ENCODE data around the gene SETD3.

Gene SETD3

DNA sequence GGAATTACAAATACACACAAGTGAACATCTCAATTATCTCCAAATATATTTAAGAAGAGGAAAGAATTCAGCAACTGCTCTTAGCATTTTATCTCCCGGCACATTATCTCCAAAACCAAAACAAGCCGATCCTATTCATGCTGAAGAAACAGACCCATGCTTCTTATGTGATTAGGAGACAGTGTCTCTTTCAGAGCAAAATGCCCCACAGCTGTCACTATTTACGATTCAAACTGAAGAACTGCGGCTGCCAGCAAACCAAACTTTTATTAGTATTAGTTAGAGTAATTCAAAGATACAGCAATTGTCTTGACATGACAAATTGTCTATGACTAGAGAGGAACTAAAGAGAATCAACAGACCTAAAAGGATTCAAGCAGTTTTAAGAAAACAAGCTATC is 79.4 kb downstream of the SETD3 start:
- H3K4me3 ChIP-seq (ENCODE audit: low read depth, low read length), result no peak overlapping the region

DNA sequence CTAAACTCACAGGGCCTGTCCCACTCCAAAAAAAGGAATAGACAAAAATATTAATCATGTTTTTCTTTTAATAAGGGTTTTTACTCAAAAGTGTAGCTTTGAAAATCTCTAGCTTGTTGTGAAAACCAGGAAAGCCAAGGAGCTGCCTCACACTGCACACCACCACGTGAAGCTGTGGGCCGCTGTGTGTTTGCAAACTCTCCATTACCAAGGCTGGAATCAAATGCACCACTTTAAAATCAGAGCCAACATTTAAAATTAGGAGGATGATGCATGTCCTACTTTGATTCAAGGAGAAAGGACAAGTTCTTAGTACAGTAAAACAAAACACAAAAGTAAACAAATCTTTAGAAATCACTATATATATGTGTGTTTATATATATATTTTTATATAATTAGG is 83.0 kb downstream of the SETD3 start:
- H3K4me3 ChIP-seq (ENCODE audit: low read depth, low read length), result no peak overlapping the region

DNA sequence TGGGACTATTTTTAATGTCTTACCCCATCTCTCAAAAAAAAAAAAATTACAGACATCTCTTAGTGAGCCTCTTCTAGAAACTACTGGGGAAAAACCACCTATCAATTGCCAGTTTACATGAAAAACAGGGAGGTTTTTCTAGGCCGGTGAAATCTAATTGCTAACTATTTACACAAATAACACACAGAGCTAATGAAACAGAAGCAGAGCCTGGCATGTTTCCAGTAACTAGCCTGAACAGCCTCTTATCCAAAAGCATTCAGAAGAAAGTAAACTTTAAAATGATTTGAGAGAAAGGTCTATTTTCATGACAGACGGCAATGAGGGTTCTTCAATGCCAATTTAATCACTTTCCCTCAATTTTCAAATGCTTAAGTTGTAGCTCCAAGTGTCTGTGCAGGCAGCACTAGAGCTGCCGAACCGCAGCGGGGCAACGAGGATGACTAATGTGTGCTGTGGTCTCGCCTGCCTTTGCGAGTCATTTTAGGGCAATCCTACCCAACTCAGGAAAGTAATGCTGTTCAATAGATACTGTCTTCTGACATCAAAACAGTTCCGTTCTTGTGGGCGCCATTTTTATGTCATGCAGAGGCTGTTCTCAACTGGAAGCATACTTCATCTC is 84.6 kb downstream of the SETD3 start:
- no peak overlapping the region for H3K4me3 ChIP-seq (ENCODE audit: low read depth, low read length)

DNA sequence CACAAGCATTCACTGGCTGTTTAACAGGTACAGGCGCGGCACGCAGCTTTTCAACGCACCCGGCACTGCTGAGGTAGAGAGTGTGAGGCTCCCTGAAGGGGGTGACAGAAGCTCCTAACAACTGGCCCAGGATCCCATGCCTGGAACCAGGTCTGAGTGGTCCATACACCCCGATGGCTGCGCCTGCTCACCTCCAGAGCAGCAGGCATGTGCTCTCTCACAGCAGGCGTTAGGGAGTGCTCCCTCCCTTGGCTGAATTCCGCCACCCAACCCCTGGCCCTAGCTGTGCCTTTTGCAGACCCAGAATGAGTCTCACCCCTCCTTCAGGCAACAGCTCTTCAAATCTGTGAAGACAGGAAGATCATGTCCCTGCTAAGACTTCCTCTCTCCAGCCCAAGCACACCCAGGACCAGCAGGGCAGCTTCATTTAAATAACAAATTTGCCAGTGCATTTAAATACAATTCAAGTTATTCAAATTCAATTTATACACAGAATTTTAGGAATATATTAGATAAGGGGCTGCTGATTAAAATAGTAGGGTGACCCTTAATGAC is 86.0 kb downstream of the SETD3 start:
- no peak overlapping the region for H3K4me3 ChIP-seq (ENCODE audit: low read depth, low read length)

DNA sequence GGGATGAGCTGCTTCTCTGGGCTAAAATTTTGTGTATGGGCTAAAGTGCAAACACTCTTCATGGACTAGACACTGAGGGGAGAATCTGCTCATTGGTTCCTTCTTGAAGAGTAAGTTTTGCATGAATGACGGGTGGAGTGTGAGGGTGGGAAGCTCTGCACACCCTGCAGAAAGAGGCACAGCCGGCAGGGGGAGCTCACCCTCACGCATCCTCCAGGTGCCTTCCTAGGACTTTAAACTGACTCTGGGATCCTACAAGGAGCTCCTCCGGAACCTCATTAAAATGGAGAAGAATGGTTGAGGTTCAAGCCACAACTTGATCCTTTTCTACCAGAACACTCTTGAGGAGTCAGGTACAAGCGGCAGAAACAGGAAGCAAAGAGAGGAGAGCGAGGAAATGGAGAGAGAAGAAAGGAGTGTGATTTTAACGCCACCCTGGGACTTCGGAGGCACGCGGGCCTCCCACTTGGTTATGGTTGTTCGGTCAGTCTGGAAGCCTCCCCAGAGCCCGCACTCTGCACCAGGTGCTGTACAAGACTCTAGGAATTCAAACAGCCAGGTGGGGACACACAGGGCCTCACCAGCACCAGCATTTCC is 87.5 kb downstream of the SETD3 start:
- H3K4me3 ChIP-seq (ENCODE audit: low read depth, low read length), result no peak overlapping the region

DNA sequence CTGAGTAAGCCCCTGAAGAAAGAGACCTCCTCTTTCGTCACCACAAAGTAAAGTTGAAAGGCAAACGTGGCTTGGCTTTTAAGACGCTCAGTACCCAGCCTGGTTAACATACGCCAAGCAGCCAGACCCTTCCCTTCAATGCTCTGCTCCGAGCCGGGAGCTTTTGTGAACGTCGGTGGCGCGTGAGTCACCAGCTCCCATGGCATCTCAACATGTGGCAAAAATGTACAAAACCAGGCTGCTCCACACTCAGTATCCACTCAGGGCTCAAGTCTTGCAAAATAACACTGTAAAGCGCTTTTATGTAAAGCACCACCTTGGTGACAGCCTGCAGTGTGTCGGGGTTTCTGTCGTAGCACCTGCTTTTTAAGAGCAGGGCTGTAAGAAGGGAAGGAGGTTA is 89.0 kb downstream of the SETD3 start:
- no peak overlapping the region for H3K4me3 ChIP-seq (ENCODE audit: low read depth, low read length)

DNA sequence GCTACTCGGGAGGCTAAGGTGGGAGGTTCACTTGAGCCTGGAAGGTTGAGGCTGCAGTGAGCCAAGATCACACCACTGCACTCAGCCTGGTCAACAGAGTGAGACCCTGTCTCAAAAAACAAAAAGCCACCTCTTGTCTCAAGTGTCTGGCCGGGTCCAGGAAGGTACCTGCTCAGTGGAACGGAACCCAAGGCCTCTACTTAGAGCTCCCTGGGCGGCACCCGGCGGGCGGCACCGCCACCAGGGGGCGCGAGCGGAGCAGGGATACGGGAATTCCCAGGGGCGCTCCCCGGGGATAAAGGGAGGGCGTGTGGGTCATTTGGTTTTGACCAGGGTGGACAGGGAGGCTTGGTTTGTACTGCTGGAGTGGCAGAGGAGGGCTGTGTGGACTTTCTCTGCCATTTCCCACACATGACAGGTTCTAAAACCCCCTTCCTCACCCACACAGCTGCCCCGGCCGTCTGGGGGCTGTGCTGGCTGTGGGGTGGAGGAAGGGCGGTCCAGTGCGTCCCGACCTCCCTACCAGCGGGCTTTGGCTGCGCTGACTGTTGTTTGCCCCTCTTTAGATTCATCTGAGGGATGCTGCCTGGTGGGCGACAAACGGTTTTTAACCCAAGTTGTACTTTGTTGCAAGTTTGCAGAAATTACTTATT is 91.4 kb downstream of the SETD3 start:
- no peak overlapping the region for H3K4me3 ChIP-seq (ENCODE audit: low read depth, low read length)

DNA sequence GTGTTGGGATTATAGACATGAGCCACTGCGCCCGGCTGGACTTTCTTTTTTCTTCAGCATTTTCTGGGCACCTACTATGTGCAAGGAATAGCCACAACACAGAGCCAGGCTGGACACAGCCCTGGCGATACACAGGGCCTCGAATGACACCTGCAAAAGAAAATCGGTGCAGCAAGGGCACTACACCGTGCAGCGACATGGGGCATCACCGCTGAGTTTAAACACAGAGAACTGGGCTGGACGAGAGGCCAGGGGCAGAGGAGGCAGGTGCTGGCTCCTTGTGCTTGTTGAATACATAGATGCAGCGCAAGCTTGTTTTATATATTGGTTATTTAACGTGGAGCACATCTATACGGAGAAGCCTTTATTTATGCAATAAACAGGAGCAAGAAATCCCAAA is 92.4 kb downstream of the SETD3 start:
- H3K4me3 ChIP-seq (ENCODE audit: low read depth, low read length), result no peak overlapping the region

DNA sequence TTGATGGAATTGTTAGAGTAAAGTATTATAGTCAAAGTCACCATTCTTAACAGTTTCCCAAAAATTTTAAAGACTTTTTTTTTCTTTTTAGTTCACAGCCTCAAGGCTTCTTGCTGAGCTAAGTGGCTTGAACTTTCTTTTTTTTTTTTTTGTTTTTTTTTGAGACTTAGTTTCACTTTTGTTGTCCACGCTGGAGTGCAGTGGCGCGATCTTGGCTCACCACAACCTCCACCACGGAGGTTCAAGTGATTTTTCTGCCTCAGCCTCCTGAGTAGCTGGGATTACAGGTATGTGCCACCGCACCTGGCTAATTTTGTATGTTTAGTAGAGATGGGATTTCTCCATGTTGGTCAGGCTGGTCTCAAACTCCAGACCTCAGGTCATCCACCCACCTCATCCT is 92.8 kb downstream of the SETD3 start:
- H3K4me3 ChIP-seq (ENCODE audit: low read depth, low read length), result no peak overlapping the region

DNA sequence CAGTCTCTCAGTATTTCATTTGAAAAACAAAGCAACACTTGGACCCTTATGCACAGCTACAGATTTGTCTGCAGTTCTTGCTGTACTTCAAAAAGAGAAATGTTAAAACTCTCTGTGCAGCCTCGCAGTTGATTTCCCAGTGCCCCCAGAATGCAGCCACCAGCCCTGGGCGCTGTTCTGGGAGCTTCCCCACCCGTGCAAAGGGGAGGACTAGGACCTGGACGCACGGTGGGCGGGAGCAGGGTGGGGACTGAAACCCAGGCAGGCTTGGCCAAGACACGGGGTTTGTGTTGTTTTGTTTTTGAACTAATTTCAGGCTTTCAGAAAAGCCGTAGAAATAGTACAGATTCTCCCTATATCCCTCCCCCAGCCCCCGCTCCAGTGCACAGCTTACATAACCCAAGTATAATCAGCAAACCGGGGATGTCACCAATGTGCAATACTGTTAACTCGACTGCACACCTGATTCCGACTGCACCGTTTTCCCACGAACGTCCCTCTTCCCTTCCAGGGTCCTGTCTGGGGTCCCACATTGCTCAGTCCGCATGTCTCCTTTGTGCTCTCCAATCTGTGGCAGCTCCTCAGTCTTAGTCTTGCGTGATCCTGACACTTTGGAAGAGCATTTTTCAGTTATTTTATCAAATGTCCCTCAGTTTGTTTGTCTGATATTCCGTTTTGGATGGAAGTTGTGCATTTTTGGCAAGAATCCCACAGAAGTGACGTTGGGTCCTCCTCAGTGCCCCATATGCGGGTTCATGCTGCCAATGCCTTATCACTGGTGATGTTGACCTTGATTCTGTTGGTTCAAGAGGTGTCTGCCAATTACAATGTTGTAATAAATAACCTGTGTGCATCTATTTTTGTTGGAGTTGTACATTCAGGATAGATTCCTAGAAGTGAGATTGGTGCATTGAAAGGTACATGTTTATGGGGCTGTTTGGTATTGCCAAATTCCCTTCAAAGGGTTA is 95.9 kb downstream of the SETD3 start:
- H3K4me3 ChIP-seq (ENCODE audit: low read depth, low read length), result no peak overlapping the region

DNA sequence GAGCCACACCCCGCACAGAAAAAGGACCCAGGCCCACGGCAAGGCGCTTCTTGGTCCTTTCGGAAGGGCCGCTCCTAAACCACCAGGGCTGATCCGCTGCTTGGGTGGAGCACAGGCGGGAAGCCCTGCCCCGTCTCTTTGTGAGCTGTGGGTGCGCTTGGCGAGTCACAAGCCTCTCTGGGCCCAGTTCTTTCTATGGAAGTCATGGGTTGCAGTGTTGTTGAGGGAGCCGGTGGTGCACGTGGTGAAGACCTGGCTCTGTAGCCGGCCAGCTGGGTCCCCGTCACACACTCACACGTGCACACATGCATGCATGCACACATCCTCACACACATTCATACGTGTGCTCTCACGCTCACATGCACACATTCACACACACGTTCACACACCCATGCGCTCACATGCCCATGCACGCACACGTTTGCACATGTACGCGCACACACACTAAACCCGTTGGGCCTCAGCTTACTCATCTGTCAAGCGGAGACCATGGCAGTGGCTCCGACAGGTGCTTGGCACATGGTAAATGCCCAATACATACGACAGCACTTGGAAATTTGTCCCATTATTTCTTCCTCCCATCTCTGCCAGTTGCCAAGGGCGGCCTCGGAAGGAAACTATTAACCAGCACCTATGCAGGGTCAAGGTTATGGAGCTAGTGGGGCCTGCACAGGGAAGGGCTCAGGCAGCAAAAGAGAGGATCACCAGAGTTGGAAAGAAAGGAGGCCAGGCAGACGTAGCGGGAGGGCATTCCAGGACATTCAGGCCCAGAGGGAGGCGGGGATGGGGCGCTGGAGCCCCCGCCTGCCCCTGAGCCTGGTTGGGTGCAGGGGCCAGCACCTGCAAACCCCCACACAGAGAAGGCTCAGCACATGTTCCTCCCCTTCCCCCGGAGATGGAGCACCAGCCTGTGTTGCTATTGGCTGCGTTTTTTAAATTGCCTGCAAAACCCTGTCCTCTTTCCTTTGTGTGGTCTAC is 96.9 kb downstream of the SETD3 start:
- no peak overlapping the region for H3K4me3 ChIP-seq (ENCODE audit: low read depth, low read length)

DNA sequence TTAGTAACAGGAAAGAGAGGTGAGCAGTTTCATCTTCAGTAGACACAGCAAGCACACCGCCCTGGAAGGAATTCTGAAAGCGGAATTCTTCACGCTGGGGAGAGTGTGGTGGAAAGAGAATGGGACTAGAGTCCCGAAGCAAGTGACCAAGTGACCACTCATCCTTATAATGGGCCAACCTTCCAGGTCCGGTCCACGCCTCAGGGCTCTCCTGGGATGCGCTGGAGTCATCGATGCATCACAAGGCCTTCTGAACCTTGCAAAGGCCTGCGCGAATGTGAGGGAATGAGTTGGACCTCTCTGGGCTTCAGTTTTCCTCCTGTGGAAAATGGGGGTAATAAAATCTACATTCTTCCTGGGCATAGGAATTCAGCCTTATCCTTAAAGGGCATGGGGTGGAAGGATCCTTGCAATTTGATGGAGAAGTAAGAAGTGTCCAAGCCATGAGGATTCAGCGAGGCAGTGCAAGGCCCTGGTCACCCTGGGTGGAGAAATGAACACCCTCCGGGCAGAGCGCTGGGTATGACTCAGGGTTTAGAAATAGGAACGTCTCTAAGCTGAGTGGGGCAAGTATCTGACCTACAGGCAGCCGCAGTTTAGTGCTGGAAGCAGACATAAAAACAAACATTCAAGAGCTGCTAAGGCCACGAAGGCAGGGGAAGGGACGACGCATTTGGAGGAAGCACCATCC is 97.7 kb downstream of the SETD3 start:
- no peak overlapping the region for H3K4me3 ChIP-seq (ENCODE audit: low read depth, low read length)

DNA sequence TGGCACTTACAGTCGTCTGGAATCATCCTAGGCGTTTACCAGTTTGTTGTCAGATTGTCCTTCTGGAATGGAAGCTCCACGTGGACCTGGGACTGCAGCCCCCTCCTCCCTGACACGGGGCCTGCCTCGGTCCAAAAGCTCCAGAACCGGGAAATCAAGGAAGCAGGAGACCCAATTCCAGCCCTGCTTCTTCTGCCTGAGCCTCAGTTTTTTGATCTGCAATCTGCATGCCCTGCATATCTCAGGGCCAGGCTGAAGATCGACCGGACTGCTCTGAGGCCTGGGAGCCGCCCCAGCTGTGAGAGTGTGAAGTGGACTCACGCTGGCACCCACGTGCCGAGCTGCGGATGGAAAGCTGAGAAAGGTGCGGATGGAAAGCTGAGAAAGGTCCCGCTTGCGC is 98.6 kb downstream of the SETD3 start:
- H3K4me3 ChIP-seq (ENCODE audit: low read depth, low read length), result no peak overlapping the region

DNA sequence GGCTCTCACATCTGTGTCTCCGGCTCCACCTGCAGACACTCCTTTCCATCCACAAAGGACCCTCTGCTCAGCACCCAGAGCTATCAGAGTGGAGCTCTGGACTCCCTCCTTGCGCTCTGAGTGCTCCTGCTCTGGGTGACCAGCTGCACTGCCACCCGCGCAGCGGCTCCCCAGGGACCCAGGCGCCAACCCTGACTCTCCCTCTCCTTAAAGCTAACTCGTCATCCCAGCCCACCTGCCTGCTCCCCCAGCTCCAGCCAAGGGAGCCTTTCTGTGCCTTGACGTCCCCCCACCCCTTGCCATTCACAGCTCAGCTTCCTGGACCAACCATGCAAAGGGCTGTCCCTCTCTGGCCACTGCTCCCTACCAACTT is 99.0 kb downstream of the SETD3 start:
- no peak overlapping the region for H3K4me3 ChIP-seq (ENCODE audit: low read depth, low read length)

DNA sequence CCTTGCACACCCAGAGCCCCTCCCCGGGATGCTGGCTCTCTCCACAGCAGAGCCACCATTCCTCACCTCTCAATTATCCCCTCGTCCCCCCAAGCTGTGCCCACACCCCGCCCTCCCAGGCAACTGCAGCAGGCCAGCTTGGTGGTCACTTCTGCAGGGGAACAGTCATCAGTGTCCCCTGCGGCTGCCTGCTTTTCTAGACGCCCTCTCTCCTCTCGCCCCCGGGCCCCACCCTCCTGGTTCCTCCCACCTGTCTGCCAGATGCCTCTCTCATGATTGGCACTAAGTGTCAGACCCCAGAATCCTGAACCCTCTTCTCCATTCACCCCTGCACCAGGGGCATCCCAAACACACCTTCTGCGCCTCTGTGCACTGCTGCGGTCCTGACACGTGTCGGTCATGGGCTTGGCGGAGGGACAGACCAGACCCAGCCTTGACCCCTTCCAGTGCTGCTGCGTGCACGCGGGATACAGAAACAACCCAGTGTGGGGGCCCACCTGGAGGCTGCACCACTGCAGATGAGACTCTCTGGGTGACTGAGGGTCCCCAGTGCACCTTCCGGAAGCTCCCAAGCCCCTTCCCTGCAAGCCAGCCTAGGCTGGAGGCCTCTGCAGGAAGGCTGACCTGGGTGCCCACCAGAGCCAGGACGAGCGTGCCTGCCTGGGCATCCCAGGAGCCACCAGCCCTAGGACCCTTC is 99.5 kb downstream of the SETD3 start:
- no peak overlapping the region for H3K4me3 ChIP-seq (ENCODE audit: low read depth, low read length)

DNA sequence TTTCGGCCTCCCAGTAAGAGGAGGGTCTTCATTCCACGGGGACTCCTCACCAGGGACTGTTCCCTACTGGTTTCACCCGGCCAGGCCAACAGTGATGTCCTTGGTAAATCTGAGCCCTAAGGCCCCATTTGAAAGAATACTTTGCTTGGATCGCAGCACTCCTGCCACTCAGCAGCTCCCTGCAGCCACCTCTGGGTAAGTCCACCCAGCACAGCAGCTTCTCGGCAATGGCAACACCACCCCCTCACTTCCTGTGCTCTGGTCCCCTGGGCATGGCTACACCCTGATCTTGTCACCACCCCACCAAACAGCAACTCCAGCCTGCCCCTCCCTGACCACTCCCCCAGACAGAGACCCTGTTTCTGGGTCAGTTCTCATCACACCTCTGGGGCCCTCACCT is 100.3 kb downstream of the SETD3 start:
- no peak overlapping the region for H3K4me3 ChIP-seq (ENCODE audit: low read depth, low read length)

DNA sequence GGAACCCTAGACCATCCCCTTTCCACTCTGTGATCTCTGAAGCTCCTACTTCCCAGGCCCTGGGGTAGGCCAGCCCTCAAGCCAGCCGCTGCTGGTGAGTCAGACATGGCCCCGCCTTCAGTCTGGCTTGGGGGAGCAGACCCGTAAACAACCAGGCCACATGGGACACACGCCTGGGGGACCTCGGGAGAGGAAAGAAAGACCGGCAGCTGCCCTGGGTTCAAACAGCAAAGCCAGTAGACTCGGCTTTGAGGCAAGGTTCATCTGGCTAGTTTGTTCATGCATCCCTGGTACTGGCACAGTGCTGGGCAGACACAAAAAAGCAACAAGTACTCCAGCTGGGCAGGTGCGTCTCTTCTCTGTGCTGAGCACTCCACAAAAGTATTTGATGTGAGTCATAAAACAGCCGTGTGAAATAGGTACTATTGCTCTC is 101.9 kb downstream of the SETD3 start:
- no peak overlapping the region for H3K4me3 ChIP-seq (ENCODE audit: low read depth, low read length)

DNA sequence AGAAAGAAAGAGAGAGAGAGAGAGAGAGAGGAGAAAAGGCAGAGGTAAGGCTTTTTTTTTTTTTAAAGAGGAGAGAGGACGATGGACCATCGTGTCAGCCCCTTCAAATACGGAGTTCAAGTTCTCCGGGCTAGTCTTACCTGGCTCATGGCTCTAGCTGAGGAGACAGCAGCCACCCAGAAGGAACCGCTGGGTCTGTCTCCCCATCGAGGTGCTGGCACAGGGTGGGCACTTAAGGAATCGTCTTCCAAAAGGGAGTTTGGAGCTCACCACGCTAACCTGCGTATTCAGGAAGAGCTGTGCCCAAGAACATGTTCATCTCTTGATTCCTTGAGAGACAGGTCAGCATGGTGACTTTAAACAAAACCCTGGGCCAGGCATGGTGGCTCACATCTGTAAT is 102.7 kb downstream of the SETD3 start:
- no peak overlapping the region for H3K4me3 ChIP-seq (ENCODE audit: low read depth, low read length)

DNA sequence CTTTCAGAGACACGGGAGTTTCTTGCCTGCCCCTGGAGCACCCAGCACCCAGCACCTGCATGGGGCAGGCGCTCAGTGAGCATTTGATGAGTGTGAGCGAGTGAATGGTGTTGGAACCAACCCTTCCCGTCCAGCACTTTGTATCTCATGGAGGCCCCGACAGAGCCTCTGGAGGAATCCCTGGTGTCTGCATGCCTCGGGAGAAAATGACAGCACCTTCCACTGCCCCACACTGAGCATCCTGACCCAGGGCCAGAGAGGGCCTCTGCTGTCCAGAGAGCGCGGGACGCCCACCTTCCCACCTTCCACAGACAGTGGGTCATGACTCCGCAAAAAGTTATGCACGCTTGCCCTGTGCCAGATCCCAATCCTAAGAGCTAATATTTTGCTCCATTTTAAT is 105.7 kb downstream of the SETD3 start:
- no peak overlapping the region for H3K4me3 ChIP-seq (ENCODE audit: low read depth, low read length)
